WTC11 (cell line): Measurements from ENCODE around the gene ACAA1.

Experiments used
- CTCF ChIP-seq: fragments of 200-600 bp; IDR thresholded peaks from 2 replicates; pipeline ENCODE4 v1.8.0; 2022; ENCODE audit warnings: antibody characterized with exemption
- E2F1 ChIP-seq: sonication (generic); formaldehyde crosslinking; IDR thresholded peaks from 2 replicates; pipeline ENCODE4 v1.8.0; 2022; ENCODE audit warnings: mild to moderate bottlenecking, missing genetic modification reagents
- E2F4 ChIP-seq: sonication (generic); formaldehyde crosslinking; IDR thresholded peaks from 2 replicates; pipeline ENCODE4 v1.8.1; 2022; ENCODE audit warnings: low read depth, mild to moderate bottlenecking, moderate library complexity, missing genetic modification reagents, borderline replicate concordance
- ELF4 ChIP-seq: sonication (generic); formaldehyde crosslinking; IDR thresholded peaks from 2 replicates; pipeline ENCODE4 v1.8.1; 2022; ENCODE audit warnings: low read depth, mild to moderate bottlenecking, moderate library complexity, missing genetic modification reagents
- GABPB1 ChIP-seq: sonication (generic); formaldehyde crosslinking; IDR thresholded peaks from 2 replicates; pipeline ENCODE4 v1.8.1; 2023; ENCODE audit warnings: mild to moderate bottlenecking, missing genetic modification reagents
- NFE2L1 ChIP-seq: sonication (generic); formaldehyde crosslinking; IDR thresholded peaks from 2 replicates; pipeline ENCODE4 v1.8.1; 2023; ENCODE audit warnings: missing genetic modification reagents
- NR3C1 ChIP-seq: sonication (generic); formaldehyde crosslinking; conservative IDR thresholded peaks from 2 replicates; pipeline ENCODE4 v1.8.1; 2023; ENCODE audit warnings: low read depth, mild to moderate bottlenecking, missing genetic modification reagents
- USF1 ChIP-seq: sonication (generic); formaldehyde crosslinking; IDR thresholded peaks from 2 replicates; pipeline ENCODE4 v1.8.0; 2022; ENCODE audit warnings: mild to moderate bottlenecking, missing genetic modification reagents
- ZBTB21 ChIP-seq: sonication (generic); formaldehyde crosslinking; IDR thresholded peaks from 2 replicates; pipeline ENCODE4 v1.8.1; 2023; ENCODE audit warnings: mild to moderate bottlenecking, missing genetic modification reagents, borderline replicate concordance
- ZMAT4 ChIP-seq: fragments of 250-450 bp; sonication (Bioruptor Pico); IDR thresholded peaks from 2 replicates; pipeline ENCODE4 v1.9.0; 2021; ENCODE audit warnings: mild to moderate bottlenecking
- ZNF263 ChIP-seq: sonication (generic); formaldehyde crosslinking; IDR thresholded peaks from 2 replicates; pipeline ENCODE4 v1.8.1; 2022; ENCODE audit warnings: low read depth, mild to moderate bottlenecking, moderate library complexity, missing genetic modification reagents

- TF ChIP-seq NR3C1 (CRISPR knock-in tag): no peak
- no peak for TF ChIP-seq CTCF
- TF ChIP-seq NFE2L1 (CRISPR knock-in tag): no peak
- TF ChIP-seq GABPB1: no peak
- TF ChIP-seq ZNF263 (CRISPR knock-in tag): no peak
- no peak for TF ChIP-seq ZMAT4 (CRISPR knock-in tag)
- no peak for TF ChIP-seq ZBTB21
- no peak for TF ChIP-seq ELF4 (CRISPR knock-in tag)
- TF ChIP-seq USF1 (CRISPR knock-in tag): no peak
- TF ChIP-seq E2F1: no peak
- no peak for TF ChIP-seq E2F4 (CRISPR knock-in tag)
These were observed 25.7 kb downstream of the ACAA1 start for GRCh38 chr3:38111201-38111600.
